ENCODE data around the gene TMEM41B.
"Not testable (repeated sequence)": the region's sequence is repeated elsewhere in the genome, so short reads cannot be mapped to it uniquely, and the experiment has no call there.

Gene TMEM41B

DNA sequence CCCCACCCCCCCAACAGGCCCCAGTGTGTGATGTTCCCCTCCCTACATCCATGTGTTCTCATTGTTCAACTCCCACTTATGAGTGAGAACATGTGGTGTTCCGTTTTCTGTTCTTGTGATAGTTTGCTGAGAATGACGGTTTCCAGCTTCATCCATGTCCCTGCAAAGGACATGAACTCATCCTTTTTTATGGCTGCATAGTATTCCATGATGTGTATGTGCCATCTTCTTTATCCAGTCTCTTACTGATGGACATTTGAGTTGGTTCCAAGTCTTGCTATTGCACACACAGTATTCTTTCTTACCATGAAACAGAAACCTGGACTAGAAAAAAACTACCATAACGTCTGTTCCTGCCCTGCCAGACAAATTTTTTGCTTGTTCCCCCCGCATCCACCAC, 56.1 kb downstream of the TMEM41B start:
- DNase-seq: not testable (repeated sequence)

DNA sequence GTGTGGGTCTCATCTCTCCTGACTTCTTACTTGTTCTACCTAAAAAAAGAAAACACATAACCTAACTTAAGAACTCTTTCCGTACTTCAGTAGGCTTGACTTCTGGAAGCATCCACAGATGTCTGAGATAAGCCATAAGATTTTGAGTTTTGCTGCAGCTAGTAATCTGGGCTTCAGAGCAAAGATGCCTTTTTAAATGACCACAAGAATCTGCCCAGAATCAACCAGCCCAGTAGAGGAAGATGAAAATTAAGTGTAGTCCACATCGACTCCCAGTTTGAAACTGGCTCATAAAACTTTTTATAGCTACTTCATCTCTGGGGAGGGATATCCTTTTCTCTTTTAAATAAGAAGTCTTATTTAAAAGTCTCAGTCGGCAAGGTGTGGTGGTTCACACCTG, 60.0 kb downstream of the TMEM41B start:
- DNase-seq: no peak

DNA sequence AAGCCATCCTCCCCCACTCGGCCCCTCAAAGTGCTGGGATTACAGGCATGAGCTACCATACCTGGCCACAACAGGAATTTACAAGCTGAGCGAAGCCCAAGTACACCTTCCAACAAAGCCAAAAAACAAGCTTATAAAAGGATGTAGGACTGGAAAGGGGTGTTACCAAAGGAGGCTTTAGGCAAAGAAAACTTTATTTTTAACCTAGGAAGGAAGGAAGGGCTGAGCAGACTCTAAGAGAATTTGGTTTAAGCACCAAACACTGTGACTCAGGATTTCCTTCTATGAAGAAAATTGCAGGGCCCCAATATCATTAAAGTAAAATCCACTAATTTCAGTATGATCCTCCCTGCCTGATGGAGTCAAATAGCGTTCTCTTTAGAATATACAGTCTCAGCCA, 61.3 kb downstream of the TMEM41B start:
- DNase-seq: no peak

DNA sequence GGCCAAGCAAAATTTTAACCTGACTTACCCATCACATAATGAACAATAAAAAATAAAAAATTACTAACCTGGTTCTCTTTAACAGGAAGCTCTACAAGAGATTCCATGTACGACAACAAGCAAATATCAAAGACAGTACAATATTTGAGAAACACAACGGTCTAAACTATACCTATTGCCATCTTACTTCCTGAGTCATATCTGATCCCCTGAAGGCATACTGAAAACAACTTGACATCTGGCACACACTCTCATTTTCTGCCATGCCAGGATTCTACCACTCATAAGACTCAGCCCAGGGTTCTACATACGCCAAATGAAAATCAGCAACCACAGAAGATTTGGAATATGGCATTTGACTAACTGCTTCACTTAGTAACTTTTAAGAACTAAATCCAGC, 63.1 kb downstream of the TMEM41B start:
- DNase-seq: no peak

- DNase-seq: no peak
Measured at GRCh38 chr11:9250139-9250582, 64.2 kb downstream of the TMEM41B start.

DNA sequence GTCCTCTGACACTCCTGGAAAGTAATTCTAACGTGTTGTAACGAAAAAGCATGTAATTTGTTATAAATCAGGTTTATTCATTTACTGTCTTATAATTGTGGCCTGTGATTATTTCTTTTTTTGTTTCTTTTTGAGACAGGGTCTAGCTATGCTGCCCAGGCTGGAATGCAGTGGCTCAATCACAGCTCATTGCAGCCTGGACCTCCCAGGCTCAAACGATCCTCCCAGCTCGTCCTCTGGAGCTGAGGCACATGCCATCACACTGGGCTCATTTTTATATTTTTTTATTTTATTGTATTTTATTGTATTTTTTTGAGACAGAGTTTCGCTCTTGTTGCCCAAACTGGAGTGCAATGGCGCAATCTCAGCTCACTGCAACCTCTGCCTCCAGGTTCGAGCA, 65.1 kb downstream of the TMEM41B start:
- DNase-seq: no peak

DNA sequence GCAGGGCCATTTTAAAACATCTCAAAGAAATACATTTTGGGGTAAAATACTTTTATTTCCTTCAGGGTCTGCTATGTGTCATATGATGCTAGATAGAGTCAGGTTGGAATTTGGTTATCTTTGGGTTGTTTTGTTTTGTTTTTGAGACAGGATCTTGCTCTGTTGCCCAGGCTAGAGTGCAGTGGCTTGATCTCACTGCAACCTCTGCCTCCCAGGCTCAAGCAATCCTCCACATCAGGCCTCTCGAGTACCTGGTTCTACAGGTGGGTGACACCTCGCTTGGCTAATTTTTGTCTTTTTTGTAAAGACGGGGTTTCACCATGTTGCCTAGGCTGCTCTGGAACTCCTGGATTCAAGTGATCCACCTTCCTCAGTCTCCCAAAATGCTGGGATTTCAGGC, 66.5 kb downstream of the TMEM41B start:
- no peak for DNase-seq

DNA sequence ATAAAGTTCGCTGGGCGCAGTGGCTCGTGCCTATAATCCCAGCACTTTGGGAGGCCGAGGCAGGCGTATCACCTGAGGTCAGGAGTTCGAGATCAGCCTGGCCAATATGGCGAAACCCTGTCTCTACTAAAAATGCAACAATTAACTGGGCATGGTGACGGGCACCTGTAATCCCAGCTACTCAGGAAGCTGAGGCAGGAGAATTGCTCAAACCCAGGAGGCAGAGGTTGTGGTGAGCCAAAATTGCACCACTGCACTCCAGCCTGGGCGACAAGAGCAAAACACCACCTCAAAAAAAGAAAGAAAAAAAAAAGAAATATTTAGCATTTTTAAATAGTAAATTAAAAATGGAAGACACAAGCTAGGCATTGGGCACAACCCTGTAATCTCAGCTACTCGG, 78.2 kb downstream of the TMEM41B start:
- not testable (repeated sequence) for DNase-seq

- no peak for DNase-seq
Measured at GRCh38 chr11:9232482-9232881, 81.9 kb downstream of the TMEM41B start.

- DNase-seq: peak; percentile 44
Measured at GRCh38 chr11:9231848-9232177, 82.6 kb downstream of the TMEM41B start.

All from fibroblast of skin of right quadriceps (primary cell).